ENCODE measurements around the gene ALX4. TPM values are rescaled to one million over a fixed set of nuclear protein-coding genes. Genes with fewer than 3 reads are reported as not detected.

Gene ALX4
- total RNA-seq, 1 donor from 2014 or later, result not detected

- peaks cover 13% of the 10 kb centered on the region for H3K9me3 Mint-ChIP-seq (ENCODE audit: low read depth)
- peaks cover 7% of the 10 kb centered on the region for H3K27me3 Mint-ChIP-seq
- H3K4me3 Mint-ChIP-seq (ENCODE audit: low read depth), result no peak overlapping the region
- no peak for TF ChIP-seq CTCF (IDR thresholded peaks at IDR 0.05; ENCODE audit: unreplicated experiment)
- no peaks in the 10 kb centered on the region for H3K4me1 Mint-ChIP-seq (ENCODE audit: low read depth)
- peaks cover 3% of the 10 kb centered on the region for H3K36me3 Mint-ChIP-seq (ENCODE audit: insufficient read depth)
- DNase-seq (ENCODE audit: low spot score, unreplicated experiment), result no peak
- no peak overlapping the region for H3K27ac Mint-ChIP-seq
These were observed 28.8 kb downstream of the ALX4 start for GRCh38 chr11:44281151-44281550.

- Mint-ChIP-seq H3K27ac (no peak overlapping the region), H3K4me1 (ENCODE audit: low read depth) (no peaks in the 10 kb centered on the region), H3K36me3 (ENCODE audit: insufficient read depth) (peaks cover 3% of the 10 kb centered on the region), H3K27me3 (peaks cover 7% of the 10 kb centered on the region), H3K9me3 (ENCODE audit: low read depth) (peaks cover 13% of the 10 kb centered on the region), H3K4me3 (ENCODE audit: low read depth) (no peak overlapping the region)
- DNase-seq (ENCODE audit: low spot score, unreplicated experiment), result no peak
- no peak for TF ChIP-seq CTCF (IDR thresholded peaks at IDR 0.05; ENCODE audit: unreplicated experiment)
These were observed 29.7 kb downstream of the ALX4 start for GRCh38 chr11:44280257-44280656.

- TF ChIP-seq CTCF (IDR thresholded peaks at IDR 0.05; ENCODE audit: unreplicated experiment), result no peak
- Mint-ChIP-seq H3K27ac (no peak overlapping the region), H3K27me3 (peaks cover 7% of the 10 kb centered on the region), H3K4me3 (ENCODE audit: low read depth) (no peak overlapping the region), H3K9me3 (ENCODE audit: low read depth) (peaks cover 13% of the 10 kb centered on the region), H3K36me3 (ENCODE audit: insufficient read depth) (peaks cover 3% of the 10 kb centered on the region), H3K4me1 (ENCODE audit: low read depth) (no peaks in the 10 kb centered on the region)
- DNase-seq (ENCODE audit: low spot score, unreplicated experiment), result no peak
These were observed 30.5 kb downstream of the ALX4 start for GRCh38 chr11:44279483-44279882.

- peaks cover 3% of the 10 kb centered on the region for H3K36me3 Mint-ChIP-seq (ENCODE audit: insufficient read depth)
- peaks cover 6% of the 10 kb centered on the region for H3K4me1 Mint-ChIP-seq (ENCODE audit: low read depth)
- no peak overlapping the region for H3K4me3 Mint-ChIP-seq (ENCODE audit: low read depth)
- peaks cover 7% of the 10 kb centered on the region for H3K27me3 Mint-ChIP-seq
- no peak for TF ChIP-seq CTCF (IDR thresholded peaks at IDR 0.05; ENCODE audit: unreplicated experiment)
- no peak for DNase-seq (ENCODE audit: low spot score, unreplicated experiment)
- H3K9me3 Mint-ChIP-seq (ENCODE audit: low read depth), result peaks cover 11% of the 10 kb centered on the region
- H3K27ac Mint-ChIP-seq, result no peak overlapping the region
These were observed 32.5 kb downstream of the ALX4 start for GRCh38 chr11:44277196-44278090.

GRCh38 chr11:44275961-44276550 is 33.9 kb downstream of the ALX4 start:
- peaks cover 1% of the 10 kb centered on the region for H3K36me3 Mint-ChIP-seq (ENCODE audit: insufficient read depth)
- no peak overlapping the region for H3K4me3 Mint-ChIP-seq (ENCODE audit: low read depth)
- H3K9me3 Mint-ChIP-seq (ENCODE audit: low read depth), result peaks cover 2% of the 10 kb centered on the region
- H3K4me1 Mint-ChIP-seq (ENCODE audit: low read depth), result peaks cover 6% of the 10 kb centered on the region
- no peak overlapping the region for H3K27ac Mint-ChIP-seq
- H3K27me3 Mint-ChIP-seq, result peaks cover 7% of the 10 kb centered on the region
- TF ChIP-seq CTCF (IDR thresholded peaks at IDR 0.05; ENCODE audit: unreplicated experiment), result no peak
- no peak for DNase-seq (ENCODE audit: low spot score, unreplicated experiment)
